CD8-positive, alpha-beta memory T cell (primary cell): ENCODE data around the gene ZNF579. TPM values are rescaled to one million over a fixed set of nuclear protein-coding genes. Genes with fewer than 3 reads are reported as not detected.

Experiments used
- CTCF ChIA-PET: fragments of 350-600 bp; sonication (Branson Sonifier 250); formaldehyde crosslinking; loops from one replicate; lab custom pipeline; 2021; ENCODE audit warnings: antibody characterized with exemption; lab: Charles Lee
- POLR2A ChIA-PET: fragments of 350-600 bp; sonication (Branson Sonifier 250); formaldehyde crosslinking; loops from one replicate; lab custom pipeline; 2021; ENCODE audit warnings: antibody characterized with exemption; lab: Charles Lee
- DNase-seq, 5 donors: peaks; one replicate each; pipeline versions ENCODE4 v3.0.0 to v3.0.0-alpha.2; 2020 to 2022; ENCODE audit warnings: mixed read lengths in 1 of 5
- H3K27ac ChIP-seq: one replicate; pipeline ENCODE4 v1.7.0; 2013; ENCODE audit warnings: low read depth, mild to moderate bottlenecking, low read length, moderate library complexity
- H3K27me3 ChIP-seq: 2 replicates; pipeline ENCODE4 v1.7.0; 2013; ENCODE audit warnings: low read length, mild to moderate bottlenecking; ENCODE audit not compliant: insufficient read depth, poor library complexity, severe bottlenecking
- H3K36me3 ChIP-seq: 2 replicates; pipeline ENCODE4 v1.7.0; 2013; ENCODE audit warnings: mild to moderate bottlenecking, low read length, moderate library complexity; ENCODE audit not compliant: insufficient read depth
- H3K4me1 ChIP-seq: 2 replicates; pipeline ENCODE4 v1.7.0; 2013; ENCODE audit warnings: mild to moderate bottlenecking, low read length, moderate library complexity; ENCODE audit not compliant: insufficient read depth
- H3K4me3 ChIP-seq: 2 replicates; pipeline ENCODE4 v1.7.0; 2013; ENCODE audit warnings: mild to moderate bottlenecking, low read length
- H3K9me3 ChIP-seq: 2 replicates; pipeline ENCODE4 v1.7.0; 2013; ENCODE audit warnings: mild to moderate bottlenecking, low read length
- H3K27ac Mint-ChIP-seq, 8 donors: one replicate each; pipeline ENCODE4 v1.8.0; 2020 to 2021; ENCODE audit warnings: mixed read lengths in 8 of 8, mild to moderate bottlenecking in 6 of 8, inconsistent platforms in 3 of 8, moderate library complexity in 3 of 8
- H3K27me3 Mint-ChIP-seq, 2 donors: one replicate each; pipeline ENCODE4 v1.8.0; 2020 to 2021; ENCODE audit warnings: mixed read lengths in 2 of 2, mild to moderate bottlenecking in 1 of 2, moderate library complexity in 1 of 2
- H3K36me3 Mint-ChIP-seq, 3 donors: one replicate each; pipeline ENCODE4 v1.8.0; 2020 to 2021; ENCODE audit warnings: mixed read lengths in 3 of 3, inconsistent platforms in 1 of 3, mild to moderate bottlenecking in 1 of 3
- H3K4me1 Mint-ChIP-seq, 3 donors: one replicate each; pipeline ENCODE4 v1.8.0; 2020 to 2021; ENCODE audit warnings: mixed read lengths in 3 of 3, inconsistent platforms in 1 of 3, mild to moderate bottlenecking in 1 of 3
- H3K4me3 Mint-ChIP-seq, 7 donors: one replicate each; pipeline ENCODE4 v1.8.0; 2020 to 2021; ENCODE audit warnings: mixed read lengths in 7 of 7, mild to moderate bottlenecking in 6 of 7, moderate library complexity in 4 of 7, inconsistent platforms in 2 of 7
- H3K9me3 Mint-ChIP-seq, 5 donors: one replicate each; pipeline ENCODE4 v1.8.0; 2020 to 2022; ENCODE audit warnings: mixed read lengths in 5 of 5, mild to moderate bottlenecking in 3 of 5, moderate library complexity in 2 of 5, inconsistent platforms in 1 of 5
- polyA plus RNA-seq: library from polyadenylated mRNA; unstranded; fragments of 300-500 nt; fragmentation: Illumina TruSeq; gene quantifications from one replicate; pipeline ENCODE4 v1.2.3, GENCODE V29; 2021
- total RNA-seq, 2 experiments: library from RNA; stranded (reverse); gene quantifications; one replicate each; pipeline ENCODE4 v1.2.3, GENCODE V29; 2021

The ZNF579 gene
- total RNA-seq: 1 to 10 TPM; 6.0 to 6.6 TPM
- polyA plus RNA-seq: 0.35 TPM

- Histone ChIP-seq H3K27ac (peak within 1 kb of the TSS; percentile 12), H3K27me3 (no peaks in the 10 kb centered on the region), H3K4me1 (peaks cover 16% of the 10 kb centered on the region), H3K9me3 (no peaks in the 10 kb centered on the region), H3K36me3 (no peaks in the 10 kb centered on the region), H3K4me3 (peak within 1 kb of the TSS; percentile 56)
- CTCF ChIA-PET: interaction anchor here (1.4 to 1.6 kb wide), 2 partner anchors 50 to 52 kb away, joined by 3 to 7 read pairs; no protein-coding TSS in a partner anchor
- H3K4me3 Mint-ChIP-seq: peak within 1 kb of the TSS; percentile 80 to 91 (median 86)
- H3K4me1 Mint-ChIP-seq: peaks cover 24 to 30% (median 30%) of the 10 kb centered on the region in 3 donors
- POLR2A ChIA-PET: interaction anchor here (0.6 to 1.0 kb wide), 3 partner anchors 19 to 241 kb away, joined by 3 to 4 read pairs (median 3); partner anchors contain the start of genes FIZ1, KMT5C and ZNF524
- peak; percentile 53 to 79 (median 62) for DNase-seq
- peaks cover 10 to 15% (median 11%) of the 10 kb centered on the region in 3 donors for H3K36me3 Mint-ChIP-seq
- H3K9me3 Mint-ChIP-seq: peaks cover 0 to 4% (median 0%) of the 10 kb centered on the region in 5 donors
- H3K27ac Mint-ChIP-seq: peak within 1 kb of the TSS; percentile 75 to 99 (median 92)
- H3K27me3 Mint-ChIP-seq: peaks cover 4% of the 10 kb centered on the region in 2 donors
These were observed at the start of gene ZNF579 for GRCh38 chr19:55580628-55581144. ZNF579 (minus strand) TSS chr19:55580848; CDS start chr19:55579639, 1,209 bp downstream.

- no peaks in the 10 kb centered on the region for H3K27me3 Mint-ChIP-seq
- H3K4me3 Mint-ChIP-seq: peak overlapping the region; percentile 71 to 85 (median 77)
- peaks cover 37% of the 10 kb centered on the region for H3K4me1 ChIP-seq
- peaks cover 30 to 45% (median 45%) of the 10 kb centered on the region in 3 donors for H3K4me1 Mint-ChIP-seq
- DNase-seq: peak in 4 of 5 donors; percentile 51 to 87 (median 80)
- H3K9me3 Mint-ChIP-seq: no peaks in the 10 kb centered on the region
- CTCF ChIA-PET: interaction anchor here (0.9 to 6.5 kb wide), 7 partner anchors 20 to 486 kb away, joined by 3 to 67 read pairs (median 13); partner anchors contain the start of genes FIZ1, ZNF524 and ZNF865
- H3K27ac Mint-ChIP-seq: peak overlapping the region; percentile 85 to 96 (median 92)
- H3K9me3 ChIP-seq: no peaks in the 10 kb centered on the region
- H3K36me3 Mint-ChIP-seq: peaks cover 0 to 2% (median 1%) of the 10 kb centered on the region in 3 donors
- no peak overlapping the region for H3K27ac ChIP-seq
- no peaks in the 10 kb centered on the region for H3K36me3 ChIP-seq
- no peaks in the 10 kb centered on the region for H3K27me3 ChIP-seq
- peak overlapping the region; percentile 21 for H3K4me3 ChIP-seq
- POLR2A ChIA-PET: interaction anchor here (0.6 to 3.3 kb wide), 6 partner anchors 16 to 150 kb away, joined by 3 to 34 read pairs (median 4); partner anchors contain the start of genes FIZ1, U2AF2 and ZNF628
These were observed 45.7 kb upstream of the ZNF579 start for GRCh38 chr19:55626350-55626749.

- no peaks in the 10 kb centered on the region for H3K9me3 ChIP-seq
- peaks cover 0 to 3% (median 2%) of the 10 kb centered on the region in 3 donors for H3K36me3 Mint-ChIP-seq
- peak overlapping the region; percentile 65 for H3K27ac ChIP-seq
- peak overlapping the region in 7 of 8 donors; percentile 61 to 97 (median 94) for H3K27ac Mint-ChIP-seq
- CTCF ChIA-PET: interaction anchor here (0.9 to 6.5 kb wide), 13 partner anchors 9 to 163 kb away, joined by 3 to 67 read pairs (median 5); partner anchors contain the start of genes FIZ1, ISOC2, U2AF2 and ZNF524
- H3K9me3 Mint-ChIP-seq: no peaks in the 10 kb centered on the region
- H3K27me3 Mint-ChIP-seq: no peaks in the 10 kb centered on the region
- peaks cover 47% of the 10 kb centered on the region for H3K4me1 ChIP-seq
- no peak for DNase-seq
- H3K4me3 Mint-ChIP-seq: peak overlapping the region; percentile 86 to 96 (median 90)
- H3K4me3 ChIP-seq: peak overlapping the region; percentile 63
- H3K36me3 ChIP-seq: no peaks in the 10 kb centered on the region
- POLR2A ChIA-PET: interaction anchor here (0.6 to 3.3 kb wide), 11 partner anchors 9 to 508 kb away, joined by 3 to 34 read pairs (median 4); partner anchors contain the start of genes CCDC106, FIZ1, NAT14 and PPP1R12C
- H3K27me3 ChIP-seq: no peaks in the 10 kb centered on the region
- H3K4me1 Mint-ChIP-seq: peaks cover 42 to 58% (median 56%) of the 10 kb centered on the region in 3 donors
These were observed 44.3 kb upstream of the ZNF579 start for GRCh38 chr19:55625004-55625326.

- Mint-ChIP-seq H3K4me3 (peak within 1 kb of the TSS; percentile 86 to 96 (median 90)), H3K36me3 (peaks cover 0 to 3% (median 2%) of the 10 kb centered on the region in 3 donors), H3K4me1 (peaks cover 45 to 63% (median 60%) of the 10 kb centered on the region in 3 donors), H3K9me3 (no peaks in the 10 kb centered on the region), H3K27me3 (no peaks in the 10 kb centered on the region), H3K27ac (peak within 1 kb of the TSS; percentile 91 to 99 (median 94))
- Histone ChIP-seq H3K9me3 (no peaks in the 10 kb centered on the region), H3K27me3 (no peaks in the 10 kb centered on the region), H3K4me1 (peaks cover 47% of the 10 kb centered on the region), H3K27ac (peak within 1 kb of the TSS; percentile 65), H3K4me3 (peak within 1 kb of the TSS; percentile 63), H3K36me3 (no peaks in the 10 kb centered on the region)
- DNase-seq: peak; percentile 90 to 96 (median 91)
- ChIA-PET CTCF (interaction anchor here (0.7 to 6.5 kb wide), 17 partner anchors 9 to 618 kb away, joined by 3 to 67 read pairs (median 4); partner anchors contain the start of genes FIZ1, ISOC2, U2AF2 and ZNF524), POLR2A (interaction anchor here (0.6 to 3.3 kb wide), 13 partner anchors 10 to 507 kb away, joined by 3 to 34 read pairs (median 6); partner anchors contain the start of genes CCDC106, FIZ1, NAT14 and PPP1R12C)
These were observed 43.7 kb upstream of the ZNF579 start, which contains the start of gene ZNF784 for GRCh38 chr19:55624109-55625003. ZNF784 (minus strand) TSS chr19:55624566; CDS start chr19:55624561, 5 bp downstream.

GRCh38 chr19:55623561-55623960 lies 42.9 kb upstream of the ZNF579 start:
- H3K27ac Mint-ChIP-seq: peak overlapping the region in 6 of 8 donors; percentile 91 to 97 (median 94)
- Histone ChIP-seq H3K36me3 (no peaks in the 10 kb centered on the region), H3K27ac (no peak overlapping the region), H3K27me3 (no peaks in the 10 kb centered on the region), H3K9me3 (no peaks in the 10 kb centered on the region), H3K4me3 (peak overlapping the region; percentile 22), H3K4me1 (peaks cover 47% of the 10 kb centered on the region)
- CTCF ChIA-PET: interaction anchor here (1.0 to 6.5 kb wide), 6 partner anchors 13 to 156 kb away, joined by 3 to 67 read pairs (median 5); partner anchors contain the start of gene ZNF865
- peaks cover 45 to 65% (median 62%) of the 10 kb centered on the region in 3 donors for H3K4me1 Mint-ChIP-seq
- DNase-seq: no peak
- POLR2A ChIA-PET: interaction anchor here (0.7 to 2.9 kb wide), 3 partner anchors 10 to 18 kb away, joined by 3 to 22 read pairs (median 11); no protein-coding TSS in a partner anchor
- H3K36me3 Mint-ChIP-seq: peaks cover 0 to 5% (median 2%) of the 10 kb centered on the region in 3 donors
- no peaks in the 10 kb centered on the region for H3K9me3 Mint-ChIP-seq
- H3K27me3 Mint-ChIP-seq: no peaks in the 10 kb centered on the region
- H3K4me3 Mint-ChIP-seq: peak overlapping the region; percentile 86 to 96 (median 90)

GRCh38 chr19:55623130-55623529 lies 42.5 kb upstream of the ZNF579 start:
- Mint-ChIP-seq H3K27me3 (no peaks in the 10 kb centered on the region), H3K27ac (peak overlapping the region in 3 of 8 donors; percentile 47 to 97 (median 94)), H3K4me1 (peaks cover 45 to 65% (median 62%) of the 10 kb centered on the region in 3 donors), H3K36me3 (peaks cover 0 to 5% (median 3%) of the 10 kb centered on the region in 3 donors), H3K4me3 (peak overlapping the region in 1 of 7 donors; percentile 96), H3K9me3 (no peaks in the 10 kb centered on the region)
- ChIA-PET POLR2A (interaction anchor here (0.7 to 2.7 kb wide), 2 partner anchors 11 to 16 kb away, joined by 3 to 22 read pairs; no protein-coding TSS in a partner anchor), CTCF (interaction anchor here (1.1 to 6.5 kb wide), 3 partner anchors 13 to 107 kb away, joined by 3 to 67 read pairs (median 4); partner anchors contain the start of gene ZNF865)
- Histone ChIP-seq H3K36me3 (no peaks in the 10 kb centered on the region), H3K9me3 (no peaks in the 10 kb centered on the region), H3K4me3 (no peak overlapping the region), H3K27me3 (no peaks in the 10 kb centered on the region), H3K27ac (no peak overlapping the region), H3K4me1 (peaks cover 47% of the 10 kb centered on the region)
- no peak for DNase-seq
